K562 treated with DMSO at 1 percent for 48 hours (cell line): Measurements from ENCODE around the gene SAMD9. TPM values are rescaled to one million over a fixed set of nuclear protein-coding genes. Genes with fewer than 3 reads are reported as not detected.

Source experiments
- total RNA-seq: library from RNA; unstranded; fragments of 300-600 nt; gene quantifications from 2 replicates; pipeline ENCODE4 v1.2.3, GENCODE V29; 2022; ENCODE audit warnings: low replicate concordance; ENCODE audit errors: extremely low read depth

Gene SAMD9
- not detected in 2 replicates for total RNA-seq

GRCh38 chr7:93117852-93118530 is at the start of gene SAMD9:
Gene SAMD9 (minus strand): TSS chr7:93117979. CDS start chr7:93106097, 11,882 bp downstream.

GRCh38 chr7:93148144-93148543 is 30.4 kb upstream of the SAMD9 start, which contains the start of gene SAMD9L:
Gene SAMD9L (minus strand): TSS chr7:93148385. CDS start chr7:93135971, 12,414 bp downstream.

Other genes starting within 250 kb of the SAMD9 start
- gene SAMD9L, start 30.4 kb upstream of the SAMD9 start, total RNA-seq = not detected in 2 replicates
- gene HEPACAM2, start 108.5 kb upstream of the SAMD9 start, total RNA-seq = not detected in 2 replicates
- gene VPS50, start 114.4 kb upstream of the SAMD9 start, total RNA-seq = not detected in 2 replicates